H1 (cell line): Measurements from ENCODE around the gene PATE1. TPM values are rescaled to one million over a fixed set of nuclear protein-coding genes. Genes with fewer than 3 reads are reported as not detected.

Experiments used
- EP300 ChIP-seq, 2 experiments: IDR thresholded peaks; 1 replicate in 1 of 2; 2 replicates in 1 of 2; pipeline ENCODE4 v1.6.1; 2011 to 2012; ENCODE audit warnings: low read depth in 2 of 2, low read length in 2 of 2, mild to moderate bottlenecking in 2 of 2, borderline replicate concordance in 1 of 2, inconsistent platforms in 1 of 2, moderate library complexity in 1 of 2
- HDAC6 ChIP-seq: IDR thresholded peaks from one replicate; pipeline ENCODE4 v1.7.1; 2012; ENCODE audit warnings: low read depth, mild to moderate bottlenecking, inconsistent platforms, low read length, moderate library complexity
- KDM5A ChIP-seq: fragments of 200-600 bp; IDR thresholded peaks from 2 replicates; pipeline ENCODE4 v1.7.1; 2012; ENCODE audit warnings: mild to moderate bottlenecking, low read length, inconsistent platforms, mixed read lengths
- PHF8 ChIP-seq: fragments of 200-600 bp; sonication (generic); conservative IDR thresholded peaks from 2 replicates; pipeline ENCODE4 v1.7.1; 2012; ENCODE audit warnings: low read depth, mild to moderate bottlenecking, inconsistent platforms, low read length, moderate library complexity
- RBBP5 ChIP-seq: IDR thresholded peaks from 2 replicates; pipeline ENCODE4 v1.7.1; 2012; ENCODE audit warnings: low read depth, mild to moderate bottlenecking, inconsistent platforms, low read length, moderate library complexity, borderline replicate concordance
- SP1 ChIP-seq: IDR thresholded peaks from 2 replicates; pipeline ENCODE4 v1.6.1; 2011; ENCODE audit warnings: low read depth, low read length
- SP2 ChIP-seq: IDR thresholded peaks from 2 replicates; pipeline ENCODE4 v1.6.1; 2012; ENCODE audit warnings: mild to moderate bottlenecking, low read length, inconsistent platforms
- TAF7 ChIP-seq: optimal IDR thresholded peaks from 2 replicates; pipeline ENCODE3; 2011; ENCODE audit warnings: low read depth, mild to moderate bottlenecking, inconsistent platforms, low read length, moderate library complexity, borderline replicate concordance
- TBP ChIP-seq: IDR thresholded peaks from 2 replicates; pipeline ENCODE4 v1.6.1; 2011; ENCODE audit warnings: low read depth, low read length, improper control_type of control experiment
- polyA plus RNA-seq, 7 experiments: library from polyadenylated mRNA; depleted of rRNA in 3 of 7; stranded (reverse) in 5 of 7; unstranded in 2 of 7; fragments of >200 nt in 5 of 7; fragments of 200-250 nt in 2 of 7; gene quantifications; 1 replicate in 5 of 7; 2 replicates in 1 of 7; 4 replicates in 1 of 7; pipeline versions ENCODE4 v1.2.1 to v1.2.3, GENCODE V29; 2011 to 2013; ENCODE audit warnings: missing spikeins in 2 of 7, mixed read lengths in 2 of 7
- total RNA-seq: library from RNA; stranded (reverse); fragmentation: NEBNext Ultra II Directional; extraction: Animal tissue kit (Norgen Biotek cat#: 25700); gene quantifications from 2 replicates; pipeline ENCODE4 v1.2.1, GENCODE V29; 2021
- TF ChIP-seq, protein P1 (sequence below): fragments of 300-600 bp; sonication (generic); IDR thresholded peaks from 2 replicates; pipeline ENCODE4 v1.7.1; 2012; ENCODE audit warnings: low read length, moderate library complexity, mild to moderate bottlenecking, inconsistent platforms; ENCODE audit not compliant: insufficient replicate concordance
- TF ChIP-seq, protein P2 (sequence below): IDR thresholded peaks from 2 replicates; pipeline ENCODE4 v1.6.1; 2012; ENCODE audit warnings: inconsistent platforms

The PATE1 gene
- total and polyA plus RNA-seq, 2 of the 8 experiments (the other 6 are each of a cell fraction or from before 2014, with no cell fraction given) = not detected

DNA sequence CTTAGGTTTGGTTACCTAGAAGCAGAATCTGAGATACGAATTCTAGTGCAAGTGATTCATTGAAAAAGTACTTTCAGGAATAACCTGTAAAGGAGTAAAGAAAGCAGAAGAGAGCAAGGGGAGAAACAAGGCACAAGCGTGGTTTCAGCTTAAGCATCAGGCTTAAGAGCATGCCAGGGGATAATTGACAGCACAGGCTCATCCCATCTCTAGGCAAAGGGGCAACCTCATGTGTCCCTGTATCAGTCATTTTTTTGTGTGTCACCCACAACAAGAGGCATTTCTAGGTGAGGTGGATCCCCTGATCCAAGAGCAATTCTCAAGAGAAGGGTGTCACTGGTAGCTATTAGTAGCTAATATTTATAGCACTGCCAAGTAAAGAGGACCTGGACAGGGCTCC, 24.5 kb downstream of the PATE1 start (continued):
- TF ChIP-seq, protein P1, sequence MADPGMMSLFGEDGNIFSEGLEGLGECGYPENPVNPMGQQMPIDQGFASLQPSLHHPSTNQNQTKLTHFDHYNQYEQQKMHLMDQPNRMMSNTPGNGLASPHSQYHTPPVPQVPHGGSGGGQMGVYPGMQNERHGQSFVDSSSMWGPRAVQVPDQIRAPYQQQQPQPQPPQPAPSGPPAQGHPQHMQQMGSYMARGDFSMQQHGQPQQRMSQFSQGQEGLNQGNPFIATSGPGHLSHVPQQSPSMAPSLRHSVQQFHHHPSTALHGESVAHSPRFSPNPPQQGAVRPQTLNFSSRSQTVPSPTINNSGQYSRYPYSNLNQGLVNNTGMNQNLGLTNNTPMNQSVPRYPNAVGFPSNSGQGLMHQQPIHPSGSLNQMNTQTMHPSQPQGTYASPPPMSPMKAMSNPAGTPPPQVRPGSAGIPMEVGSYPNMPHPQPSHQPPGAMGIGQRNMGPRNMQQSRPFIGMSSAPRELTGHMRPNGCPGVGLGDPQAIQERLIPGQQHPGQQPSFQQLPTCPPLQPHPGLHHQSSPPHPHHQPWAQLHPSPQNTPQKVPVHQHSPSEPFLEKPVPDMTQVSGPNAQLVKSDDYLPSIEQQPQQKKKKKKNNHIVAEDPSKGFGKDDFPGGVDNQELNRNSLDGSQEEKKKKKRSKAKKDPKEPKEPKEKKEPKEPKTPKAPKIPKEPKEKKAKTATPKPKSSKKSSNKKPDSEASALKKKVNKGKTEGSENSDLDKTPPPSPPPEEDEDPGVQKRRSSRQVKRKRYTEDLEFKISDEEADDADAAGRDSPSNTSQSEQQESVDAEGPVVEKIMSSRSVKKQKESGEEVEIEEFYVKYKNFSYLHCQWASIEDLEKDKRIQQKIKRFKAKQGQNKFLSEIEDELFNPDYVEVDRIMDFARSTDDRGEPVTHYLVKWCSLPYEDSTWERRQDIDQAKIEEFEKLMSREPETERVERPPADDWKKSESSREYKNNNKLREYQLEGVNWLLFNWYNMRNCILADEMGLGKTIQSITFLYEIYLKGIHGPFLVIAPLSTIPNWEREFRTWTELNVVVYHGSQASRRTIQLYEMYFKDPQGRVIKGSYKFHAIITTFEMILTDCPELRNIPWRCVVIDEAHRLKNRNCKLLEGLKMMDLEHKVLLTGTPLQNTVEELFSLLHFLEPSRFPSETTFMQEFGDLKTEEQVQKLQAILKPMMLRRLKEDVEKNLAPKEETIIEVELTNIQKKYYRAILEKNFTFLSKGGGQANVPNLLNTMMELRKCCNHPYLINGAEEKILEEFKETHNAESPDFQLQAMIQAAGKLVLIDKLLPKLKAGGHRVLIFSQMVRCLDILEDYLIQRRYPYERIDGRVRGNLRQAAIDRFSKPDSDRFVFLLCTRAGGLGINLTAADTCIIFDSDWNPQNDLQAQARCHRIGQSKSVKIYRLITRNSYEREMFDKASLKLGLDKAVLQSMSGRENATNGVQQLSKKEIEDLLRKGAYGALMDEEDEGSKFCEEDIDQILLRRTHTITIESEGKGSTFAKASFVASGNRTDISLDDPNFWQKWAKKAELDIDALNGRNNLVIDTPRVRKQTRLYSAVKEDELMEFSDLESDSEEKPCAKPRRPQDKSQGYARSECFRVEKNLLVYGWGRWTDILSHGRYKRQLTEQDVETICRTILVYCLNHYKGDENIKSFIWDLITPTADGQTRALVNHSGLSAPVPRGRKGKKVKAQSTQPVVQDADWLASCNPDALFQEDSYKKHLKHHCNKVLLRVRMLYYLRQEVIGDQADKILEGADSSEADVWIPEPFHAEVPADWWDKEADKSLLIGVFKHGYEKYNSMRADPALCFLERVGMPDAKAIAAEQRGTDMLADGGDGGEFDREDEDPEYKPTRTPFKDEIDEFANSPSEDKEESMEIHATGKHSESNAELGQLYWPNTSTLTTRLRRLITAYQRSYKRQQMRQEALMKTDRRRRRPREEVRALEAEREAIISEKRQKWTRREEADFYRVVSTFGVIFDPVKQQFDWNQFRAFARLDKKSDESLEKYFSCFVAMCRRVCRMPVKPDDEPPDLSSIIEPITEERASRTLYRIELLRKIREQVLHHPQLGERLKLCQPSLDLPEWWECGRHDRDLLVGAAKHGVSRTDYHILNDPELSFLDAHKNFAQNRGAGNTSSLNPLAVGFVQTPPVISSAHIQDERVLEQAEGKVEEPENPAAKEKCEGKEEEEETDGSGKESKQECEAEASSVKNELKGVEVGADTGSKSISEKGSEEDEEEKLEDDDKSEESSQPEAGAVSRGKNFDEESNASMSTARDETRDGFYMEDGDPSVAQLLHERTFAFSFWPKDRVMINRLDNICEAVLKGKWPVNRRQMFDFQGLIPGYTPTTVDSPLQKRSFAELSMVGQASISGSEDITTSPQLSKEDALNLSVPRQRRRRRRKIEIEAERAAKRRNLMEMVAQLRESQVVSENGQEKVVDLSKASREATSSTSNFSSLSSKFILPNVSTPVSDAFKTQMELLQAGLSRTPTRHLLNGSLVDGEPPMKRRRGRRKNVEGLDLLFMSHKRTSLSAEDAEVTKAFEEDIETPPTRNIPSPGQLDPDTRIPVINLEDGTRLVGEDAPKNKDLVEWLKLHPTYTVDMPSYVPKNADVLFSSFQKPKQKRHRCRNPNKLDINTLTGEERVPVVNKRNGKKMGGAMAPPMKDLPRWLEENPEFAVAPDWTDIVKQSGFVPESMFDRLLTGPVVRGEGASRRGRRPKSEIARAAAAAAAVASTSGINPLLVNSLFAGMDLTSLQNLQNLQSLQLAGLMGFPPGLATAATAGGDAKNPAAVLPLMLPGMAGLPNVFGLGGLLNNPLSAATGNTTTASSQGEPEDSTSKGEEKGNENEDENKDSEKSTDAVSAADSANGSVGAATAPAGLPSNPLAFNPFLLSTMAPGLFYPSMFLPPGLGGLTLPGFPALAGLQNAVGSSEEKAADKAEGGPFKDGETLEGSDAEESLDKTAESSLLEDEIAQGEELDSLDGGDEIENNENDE = no peak
- TF ChIP-seq SP2 = no peak
- TF ChIP-seq KDM5A = no peak
- TF ChIP-seq HDAC6 = no peak
- TF ChIP-seq TAF7 = no peak
- no peak for TF ChIP-seq SP1
- TF ChIP-seq PHF8 = no peak
- no peak for TF ChIP-seq TBP
- no peak for TF ChIP-seq RBBP5
- TF ChIP-seq EP300 (IDR thresholded peaks at IDR 0.05; ENCODE audit: borderline replicate concordance in 1 of 2, low read depth in 2 of 2, low read length in 2 of 2) = no peak
- TF ChIP-seq, protein P2, sequence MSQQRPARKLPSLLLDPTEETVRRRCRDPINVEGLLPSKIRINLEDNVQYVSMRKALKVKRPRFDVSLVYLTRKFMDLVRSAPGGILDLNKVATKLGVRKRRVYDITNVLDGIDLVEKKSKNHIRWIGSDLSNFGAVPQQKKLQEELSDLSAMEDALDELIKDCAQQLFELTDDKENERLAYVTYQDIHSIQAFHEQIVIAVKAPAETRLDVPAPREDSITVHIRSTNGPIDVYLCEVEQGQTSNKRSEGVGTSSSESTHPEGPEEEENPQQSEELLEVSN = no peak
